HEK293 (cell line): ENCODE measurements around the gene ATP2C1.
A peak's percentile ranks its signal among the peaks of the same experiment; 100 is the strongest.

Experiments
- CTCF ChIA-PET: fragments of 350-600 bp; formaldehyde crosslinking; extraction: SDS; loops from one replicate; lab custom pipeline; 2021; ENCODE audit warnings: antibody characterized with exemption; lab: Yijun Ruan, JAX
- POLR2A ChIA-PET: fragments of 300-600 bp; formaldehyde crosslinking; extraction: SDS; loops from one replicate; lab custom pipeline; 2020; ENCODE audit warnings: antibody characterized with exemption, inconsistent platforms; lab: Yijun Ruan, JAX
- H3K27ac ChIP-seq: fragments of 200-500 bp; sonication (Bioruptor generic); 2 replicates; pipeline ENCODE4 v1.5.1; 2014; ENCODE audit warnings: low read depth, low read length, control low read depth, inconsistent platforms; ENCODE audit errors: extremely low read depth
- H3K36me3 ChIP-seq, 2 experiments: fragments of 200-500 bp in 1 of 2; sonication (Bioruptor generic) in 1 of 2; 1 replicate in 1 of 2; 2 replicates in 1 of 2; pipeline ENCODE4 v1.5.1; 2014 to 2017; ENCODE audit warnings: inconsistent platforms in 2 of 2, low read length in 2 of 2; ENCODE audit not compliant: control insufficient read depth in 2 of 2, insufficient read depth in 1 of 2
- H3K4me1 ChIP-seq: fragments of 200-500 bp; sonication (Bioruptor generic); 2 replicates; pipeline ENCODE4 v1.5.1; 2014; ENCODE audit warnings: mild to moderate bottlenecking, low read length, inconsistent platforms; ENCODE audit not compliant: control insufficient read depth, insufficient read depth
- H3K4me3 ChIP-seq: 2 replicates; pipeline ENCODE4 v1.5.1; 2011; ENCODE audit warnings: low read depth, mild to moderate bottlenecking, control low read depth, low read length, moderate library complexity
- H3K9me3 ChIP-seq: fragments of 200-500 bp; sonication (Bioruptor generic); 2 replicates; pipeline ENCODE4 v1.5.1; 2014; ENCODE audit warnings: low read depth, low read length, inconsistent platforms; ENCODE audit not compliant: control insufficient read depth, insufficient read depth
- KLF7 ChIP-seq: fragments of 450-650 bp; formaldehyde crosslinking; IDR thresholded peaks from 2 replicates; pipeline ENCODE4 v1.5.1; 2016; ENCODE audit warnings: missing biosample characterization, missing genetic modification characterization, borderline replicate concordance
- KLF8 ChIP-seq: fragments of 450-650 bp; formaldehyde crosslinking; IDR thresholded peaks from 2 replicates; pipeline ENCODE4 v1.5.1; 2016; ENCODE audit warnings: missing biosample characterization, missing genetic modification characterization
- MZF1 ChIP-seq: fragments of 450-650 bp; formaldehyde crosslinking; IDR thresholded peaks from 2 replicates; pipeline ENCODE4 v1.5.1; 2017; ENCODE audit warnings: missing biosample characterization, missing genetic modification characterization, borderline replicate concordance
- OVOL3 ChIP-seq: fragments of 450-650 bp; formaldehyde crosslinking; IDR thresholded peaks from 2 replicates; pipeline ENCODE4 v1.5.1; 2016; ENCODE audit warnings: missing biosample characterization, missing genetic modification characterization
- PRDM6 ChIP-seq: fragments of 450-650 bp; formaldehyde crosslinking; IDR thresholded peaks from 2 replicates; pipeline ENCODE4 v1.5.1; 2017; ENCODE audit warnings: missing biosample characterization, missing genetic modification characterization
- REPIN1 ChIP-seq: fragments of 450-650 bp; formaldehyde crosslinking; IDR thresholded peaks from 2 replicates; pipeline ENCODE4 v1.5.1; 2017; ENCODE audit warnings: missing biosample characterization, missing genetic modification characterization, low read depth
- SP7 ChIP-seq: fragments of 450-650 bp; formaldehyde crosslinking; IDR thresholded peaks from 2 replicates; pipeline ENCODE4 v1.5.1; 2016; ENCODE audit warnings: missing biosample characterization, missing genetic modification characterization
- TCF7L2 ChIP-seq: IDR thresholded peaks from 2 replicates; pipeline ENCODE4 v1.6.1; 2011; ENCODE audit warnings: low read depth, mild to moderate bottlenecking, inconsistent platforms, low read length, moderate library complexity, borderline replicate concordance
- ZBTB7A ChIP-seq: fragments of 450-650 bp; formaldehyde crosslinking; IDR thresholded peaks from 2 replicates; pipeline ENCODE4 v1.5.1; 2016; ENCODE audit warnings: low read depth, missing biosample characterization, missing genetic modification characterization
- ZNF10 ChIP-seq: fragments of 450-650 bp; formaldehyde crosslinking; IDR thresholded peaks from 2 replicates; pipeline ENCODE4 v1.5.1; 2017; ENCODE audit warnings: missing biosample characterization, missing genetic modification characterization
- ZNF184 ChIP-seq: fragments of 450-650 bp; IDR thresholded peaks from 2 replicates; pipeline ENCODE4 v1.5.1; 2018; ENCODE audit warnings: missing biosample characterization, mild to moderate bottlenecking, missing genetic modification characterization
- ZNF19 ChIP-seq: fragments of 450-650 bp; formaldehyde crosslinking; IDR thresholded peaks from 2 replicates; pipeline ENCODE4; 2016; ENCODE audit warnings: missing biosample characterization, missing genetic modification characterization, low read depth
- ZNF239 ChIP-seq: fragments of 450-650 bp; formaldehyde crosslinking; IDR thresholded peaks from 2 replicates; pipeline ENCODE4 v1.5.1; 2016; ENCODE audit warnings: missing biosample characterization, missing genetic modification characterization
- ZNF248 ChIP-seq: fragments of 450-650 bp; formaldehyde crosslinking; IDR thresholded peaks from 2 replicates; pipeline ENCODE4 v1.5.1; 2017; ENCODE audit warnings: missing biosample characterization, missing genetic modification characterization
- ZNF274 ChIP-seq, 2 experiments: fragments of 200-500 bp in 1 of 2; fragments of 450-650 bp in 1 of 2; sonication (Bioruptor generic) in 1 of 2; formaldehyde crosslinking in 1 of 2; IDR thresholded peaks; 2 replicates each; pipeline versions ENCODE4 v1.5.1 to v1.6.1; 2014 to 2016; ENCODE audit warnings: borderline replicate concordance in 1 of 2, inconsistent platforms in 1 of 2, low read length in 1 of 2, missing biosample characterization in 1 of 2, missing genetic modification characterization in 1 of 2
- ZNF37A ChIP-seq: fragments of 450-650 bp; IDR thresholded peaks from 2 replicates; pipeline ENCODE4 v1.5.1; 2018; ENCODE audit warnings: missing biosample characterization, missing genetic modification characterization
- ZNF423 ChIP-seq: fragments of 450-650 bp; formaldehyde crosslinking; IDR thresholded peaks from 2 replicates; pipeline ENCODE4 v1.5.1; 2016; ENCODE audit warnings: missing biosample characterization, missing genetic modification characterization
- ZNF449 ChIP-seq: fragments of 450-650 bp; formaldehyde crosslinking; IDR thresholded peaks from 2 replicates; pipeline ENCODE4 v1.5.1; 2017; ENCODE audit warnings: missing biosample characterization, mild to moderate bottlenecking, missing genetic modification characterization, moderate library complexity
- ZNF560 ChIP-seq: fragments of 450-650 bp; formaldehyde crosslinking; IDR thresholded peaks from 2 replicates; pipeline ENCODE4 v1.5.1; 2017; ENCODE audit warnings: missing biosample characterization, missing genetic modification characterization, borderline replicate concordance
- ZNF660 ChIP-seq: fragments of 450-650 bp; IDR thresholded peaks from 2 replicates; pipeline ENCODE4 v1.5.1; 2018; ENCODE audit warnings: missing biosample characterization, mild to moderate bottlenecking, missing genetic modification characterization
- ZNF707 ChIP-seq: fragments of 450-650 bp; formaldehyde crosslinking; IDR thresholded peaks from 2 replicates; pipeline ENCODE4 v1.5.1; 2016; ENCODE audit warnings: missing biosample characterization, missing genetic modification characterization
- ZNF76 ChIP-seq: fragments of 450-650 bp; formaldehyde crosslinking; IDR thresholded peaks from 2 replicates; pipeline ENCODE4; 2016; ENCODE audit warnings: low read depth, missing biosample characterization, missing genetic modification characterization, borderline replicate concordance

The ATP2C1 gene

GRCh38 chr3:130950124-130950523, 56.2 kb downstream of the ATP2C1 start (continued):
- TF ChIP-seq ZNF76 (tag by site-specific recombination) (no peak), ZNF184 (tag by site-specific recombination) (no peak), ZNF560 (tag by site-specific recombination) (no peak), OVOL3 (no peak), KLF7 (tag by site-specific recombination) (no peak), SP7 (tag by site-specific recombination) (no peak), TCF7L2 (no peak), REPIN1 (tag by site-specific recombination) (no peak), MZF1 (tag by site-specific recombination) (no peak)

- Histone ChIP-seq H3K9me3 (no peaks in the 10 kb centered on the region), H3K36me3 (peaks cover 0 to 18% of the 10 kb centered on the region in 2 experiments; a peak in 2 of 3 replicates), H3K4me1 (no peaks in the 10 kb centered on the region), H3K4me3 (no peak overlapping the region), H3K27ac (no peak overlapping the region)
- TF ChIP-seq KLF8 (tag by site-specific recombination) (no peak), ZNF37A (tag by site-specific recombination) (no peak), ZBTB7A (tag by site-specific recombination) (no peak), ZNF660 (tag by site-specific recombination) (no peak), ZNF449 (tag by site-specific recombination) (no peak)
- ChIA-PET POLR2A (no interaction called here), CTCF (no interaction called here)
Measured at GRCh38 chr3:130950641-130951040, 56.8 kb downstream of the ATP2C1 start.

GRCh38 chr3:130955481-130955880, 61.6 kb downstream of the ATP2C1 start:
- ChIA-PET CTCF (no interaction called here), POLR2A (no interaction called here)
- H3K27ac ChIP-seq, result no peak overlapping the region
- H3K4me1 ChIP-seq, result 0 out of 2 replicates have a peak, but pooled peaks cover 2% of the 10 kb centered on the region
- TF ChIP-seq ZNF10 (tag by site-specific recombination) (0 out of 2 replicates have a peak, but pooled peaks have one; percentile 31), TCF7L2 (no peak), ZNF274 (IDR thresholded peaks at IDR 0.05; ENCODE audit: low read length) (no peak), ZNF274 (tag by site-specific recombination; IDR thresholded peaks at IDR 0.05; ENCODE audit: borderline replicate concordance) (no peak), ZNF423 (tag by site-specific recombination) (no peak), ZNF248 (tag by site-specific recombination) (no peak), ZNF707 (tag by site-specific recombination) (no peak), ZNF239 (no peak)
- no peaks in the 10 kb centered on the region for H3K9me3 ChIP-seq
- H3K36me3 ChIP-seq, result peaks cover 10 to 19% of the 10 kb centered on the region in 2 experiments; a peak in 1 of 3 replicates
- H3K4me3 ChIP-seq, result no peak overlapping the region

- no peaks in the 10 kb centered on the region for H3K9me3 ChIP-seq
- CTCF ChIA-PET, result interaction anchor here (1.0 kb wide), 1 partner anchor 197 kb away, joined by 3 read pairs; no protein-coding TSS in a partner anchor
- H3K4me1 ChIP-seq, result 0 out of 2 replicates have a peak, but pooled peaks cover 2% of the 10 kb centered on the region
- TF ChIP-seq PRDM6 (peak; percentile 23; the same call in 1 of the 2 replicates), ZNF19 (tag by site-specific recombination) (no peak)
- POLR2A ChIA-PET, result no interaction called here
- H3K27ac ChIP-seq, result no peak overlapping the region
- peaks cover 10 to 23% of the 10 kb centered on the region in 2 experiments; a peak in 2 of 3 replicates for H3K36me3 ChIP-seq
- H3K4me3 ChIP-seq, result no peak overlapping the region
Measured at GRCh38 chr3:130956281-130956680, 62.4 kb downstream of the ATP2C1 start.
